ENCODE results near the gene SNUPN. TPM values are rescaled to one million over a fixed set of nuclear protein-coding genes. Genes with fewer than 3 reads are reported as not detected.

SNUPN gene
- total and polyA plus RNA-seq, 2 of the 4 experiments (the other 2 are of a cell fraction) = 23.8 to 24.1 TPM

DNA sequence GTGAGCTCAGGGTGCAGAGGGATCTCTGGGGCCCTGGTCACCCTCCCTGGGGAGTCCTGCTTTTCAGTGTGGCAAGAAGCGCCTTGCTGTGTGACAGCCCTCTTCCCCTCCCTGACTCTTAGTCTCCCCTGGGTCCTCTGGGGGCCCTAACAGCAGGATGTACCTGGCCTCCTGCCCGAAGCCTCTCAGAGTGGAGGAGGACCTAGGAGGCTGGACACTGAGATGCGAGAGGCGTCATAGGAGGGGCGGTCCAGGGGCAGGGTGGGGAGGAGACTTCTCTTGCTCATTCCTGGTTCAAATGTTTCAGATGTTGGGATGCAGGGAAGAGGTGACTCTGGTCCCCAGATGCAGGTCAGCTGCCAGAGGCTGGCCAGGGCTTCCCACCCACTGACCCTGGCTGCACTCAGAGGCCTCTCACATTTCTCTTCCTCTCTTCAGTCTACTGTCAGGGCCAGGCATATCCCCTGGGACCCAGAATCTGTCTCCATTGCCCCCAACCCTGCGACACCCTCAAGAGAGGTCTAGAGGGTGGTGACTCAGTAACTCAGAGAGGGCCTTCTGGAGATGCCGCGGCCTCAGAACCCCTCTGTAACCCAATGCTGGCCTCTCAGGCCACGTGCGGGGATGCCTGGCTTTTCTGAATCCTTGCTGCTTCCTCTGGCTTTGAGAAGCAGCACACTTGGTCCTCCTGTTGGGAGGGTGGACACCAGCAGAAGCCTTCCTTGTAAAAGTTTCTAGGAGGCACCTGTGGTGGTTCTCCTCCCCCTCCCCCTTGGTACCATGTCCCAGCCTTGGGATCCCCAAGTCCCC is 48.1 kb upstream of the SNUPN start:
- intact Hi-C loops (cut with micrococcal nuclease) = loop anchor here (1.0 to 10.0 kb wide), 3 partner anchors 26 to 96 kb away; partner anchors contain the start of genes PTPN9, SNUPN and SNX33
- ATAC-seq (ENCODE audit: low read depth) = peak; percentile 76

More for the DNA sequence above, 48.1 kb upstream of the SNUPN start:
- WGBS, 2 experiments (ENCODE audit: extremely low coverage in 2 of 2, insufficient read length in 1 of 2) = no CpG with 5 or more reads among the region's 10 CpGs
- peak overlapping the region; percentile 58; the same call in 1 of the 2 replicates for H3K56ac ChIP-seq (ENCODE audit: extremely low read depth, insufficient read depth, low read length)
- peaks cover 5% of the 10 kb centered on the region; the same call in 1 of the 2 replicates for H3K36me3 ChIP-seq (ENCODE audit: control insufficient read depth, insufficient read depth, low read length)
- H3K4ac ChIP-seq (ENCODE audit: low read depth, low read length) = peak overlapping the region; percentile 94
- H3K27ac ChIP-seq (ENCODE audit: insufficient read depth, low read length) = peak overlapping the region; percentile 78
- peak overlapping the region; percentile 88; the same call in 1 of the 2 replicates for H3K23ac ChIP-seq (ENCODE audit: low read depth, low read length)
- BruUV-seq (replicated peaks) = no TSS peak
- peak overlapping the region; percentile 35 to 74; a peak in 2 of 4 replicates for H4K8ac ChIP-seq (ENCODE audit: low read depth in 2 of 2, low read length in 2 of 2)
- DNase-seq = peak; percentile 70
- peak overlapping the region; percentile 94 for H4K91ac ChIP-seq (ENCODE audit: insufficient read depth, low read depth, low read length)
- H4K5ac ChIP-seq (ENCODE audit: low read depth, low read length) = peak overlapping the region; percentile 28; the same call in 1 of the 2 replicates
- dilution Hi-C loops (cut with HindIII; ENCODE audit: low sequenced_read_pairs, unreplicated experiment) = no loop called here
- peak overlapping the region; percentile 81 for H2BK20ac ChIP-seq (ENCODE audit: low read depth, low read length)
- TF ChIP-seq, protein P1, sequence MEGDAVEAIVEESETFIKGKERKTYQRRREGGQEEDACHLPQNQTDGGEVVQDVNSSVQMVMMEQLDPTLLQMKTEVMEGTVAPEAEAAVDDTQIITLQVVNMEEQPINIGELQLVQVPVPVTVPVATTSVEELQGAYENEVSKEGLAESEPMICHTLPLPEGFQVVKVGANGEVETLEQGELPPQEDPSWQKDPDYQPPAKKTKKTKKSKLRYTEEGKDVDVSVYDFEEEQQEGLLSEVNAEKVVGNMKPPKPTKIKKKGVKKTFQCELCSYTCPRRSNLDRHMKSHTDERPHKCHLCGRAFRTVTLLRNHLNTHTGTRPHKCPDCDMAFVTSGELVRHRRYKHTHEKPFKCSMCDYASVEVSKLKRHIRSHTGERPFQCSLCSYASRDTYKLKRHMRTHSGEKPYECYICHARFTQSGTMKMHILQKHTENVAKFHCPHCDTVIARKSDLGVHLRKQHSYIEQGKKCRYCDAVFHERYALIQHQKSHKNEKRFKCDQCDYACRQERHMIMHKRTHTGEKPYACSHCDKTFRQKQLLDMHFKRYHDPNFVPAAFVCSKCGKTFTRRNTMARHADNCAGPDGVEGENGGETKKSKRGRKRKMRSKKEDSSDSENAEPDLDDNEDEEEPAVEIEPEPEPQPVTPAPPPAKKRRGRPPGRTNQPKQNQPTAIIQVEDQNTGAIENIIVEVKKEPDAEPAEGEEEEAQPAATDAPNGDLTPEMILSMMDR (conservative IDR thresholded peaks at IDR 0.05; ENCODE audit: low read depth, low read length) = no peak
- no peak for TF ChIP-seq NFE2L2 (IDR thresholded peaks at IDR 0.05; ENCODE audit: low read depth, low read length)
- 0 out of 2 replicates have a peak, but pooled peaks have one; percentile 7 for TF ChIP-seq MAZ (IDR thresholded peaks at IDR 0.05; ENCODE audit: borderline replicate concordance, low read depth, low read length)
- no peak for TF ChIP-seq MXI1 (IDR thresholded peaks at IDR 0.05; ENCODE audit: borderline replicate concordance, low read depth, low read length)
- ChIA-PET CTCF (no interaction called here), POLR2A (ENCODE audit: unreplicated experiment) (no interaction called here)
- no peak overlapping the region for H3K4me3 ChIP-seq (ENCODE audit: insufficient read depth, low read depth, low read length)
- peak overlapping the region; percentile 73; the same call in 1 of the 2 replicates for H3K14ac ChIP-seq (replicated peaks; ENCODE audit: low read depth, low read length)
- peaks cover 21% of the 10 kb centered on the region for H4K20me1 ChIP-seq (ENCODE audit: insufficient read depth, low read length)
- H3K79me1 ChIP-seq (ENCODE audit: low read depth in 1 of 2, low read length in 2 of 2) = peaks cover 0 to 55% of the 10 kb centered on the region in 2 experiments; a peak in 3 of 4 replicates
- peak overlapping the region; percentile 93 for H2AK9ac ChIP-seq (replicated peaks; ENCODE audit: low read depth, low read length, poor library complexity)
- no peaks in the 10 kb centered on the region for H3K27me3 ChIP-seq (ENCODE audit: control insufficient read depth, insufficient read depth, low read length)
- H3K4me1 ChIP-seq (ENCODE audit: control insufficient read depth, insufficient read depth, low read length) = peaks cover 34% of the 10 kb centered on the region
- peak overlapping the region; percentile 81 for H2BK5ac ChIP-seq (ENCODE audit: low read depth, low read length, poor library complexity, severe bottlenecking)
- peak overlapping the region; percentile 30 for H3K9ac ChIP-seq (ENCODE audit: low read depth, low read length)
- peaks cover 37% of the 10 kb centered on the region for H3K9me1 ChIP-seq (ENCODE audit: insufficient read depth, low read length)
- peak overlapping the region; percentile 11 for H3K18ac ChIP-seq (ENCODE audit: low read depth, low read length)
- H2BK15ac ChIP-seq (ENCODE audit: low read depth, low read length) = peak overlapping the region; percentile 74; the same call in 2 of the 3 replicates
- H3K9me3 ChIP-seq (ENCODE audit: control insufficient read depth, insufficient read depth, low read length) = no peaks in the 10 kb centered on the region
- peak overlapping the region; percentile 87 for H2BK120ac ChIP-seq (ENCODE audit: low read depth, low read length)
- peak overlapping the region; percentile 39; the same call in 1 of the 2 replicates for H3K4me2 ChIP-seq (ENCODE audit: low read depth, low read length)
- in situ Hi-C loops (cut with MboI; ENCODE audit: low sequenced_read_pairs) = no loop called here
- H2AK5ac ChIP-seq (ENCODE audit: low read depth, low read length) = peak overlapping the region; percentile 95
- peak overlapping the region; percentile 62 for H2AFZ ChIP-seq (replicated peaks; ENCODE audit: low read length, poor library complexity)
